Measurements from ENCODE around the gene LSM2.

LSM2 gene

DNA sequence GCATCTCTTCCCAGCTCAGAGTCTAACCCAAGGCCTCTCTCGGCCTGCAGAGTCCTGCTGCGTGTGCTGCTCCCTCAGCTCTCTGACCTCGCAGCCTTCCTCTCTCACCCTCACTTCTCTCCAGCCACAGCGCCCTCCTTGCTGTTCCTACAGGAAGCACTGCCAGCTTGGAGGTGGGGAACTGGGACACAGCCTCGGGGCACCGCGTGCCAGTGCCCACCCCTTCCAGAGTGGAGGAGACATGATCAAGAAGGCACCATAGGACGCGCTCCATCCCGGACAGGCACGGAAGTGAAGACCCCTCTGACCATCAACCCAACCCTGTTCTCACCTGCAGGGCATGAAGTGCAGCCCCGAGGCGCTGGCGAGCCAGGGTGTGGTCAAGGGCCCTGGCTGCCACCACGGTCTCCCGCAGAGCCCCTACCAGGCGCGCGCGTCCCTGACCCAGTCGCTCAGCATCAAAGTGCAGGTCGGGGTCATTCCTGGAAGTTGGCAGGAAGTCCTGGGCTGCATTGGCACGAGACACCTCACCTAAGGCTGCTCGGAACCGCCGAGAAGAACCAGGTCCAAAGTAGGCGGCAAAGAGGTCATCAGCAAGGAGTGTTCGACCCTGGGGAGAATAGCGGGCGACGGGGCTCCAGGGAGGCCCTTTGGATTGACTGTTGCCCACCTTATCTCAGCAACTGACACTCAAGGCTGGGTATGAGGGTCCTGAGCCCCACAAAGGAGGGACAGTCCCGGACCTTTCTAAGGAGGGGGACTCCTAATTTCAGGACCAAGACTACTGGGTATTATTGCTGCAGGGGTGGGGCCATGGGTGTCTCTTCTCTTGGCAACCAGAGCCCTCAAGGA is 30.9 kb downstream of the LSM2 start:
- no peak for DNase-seq

DNA sequence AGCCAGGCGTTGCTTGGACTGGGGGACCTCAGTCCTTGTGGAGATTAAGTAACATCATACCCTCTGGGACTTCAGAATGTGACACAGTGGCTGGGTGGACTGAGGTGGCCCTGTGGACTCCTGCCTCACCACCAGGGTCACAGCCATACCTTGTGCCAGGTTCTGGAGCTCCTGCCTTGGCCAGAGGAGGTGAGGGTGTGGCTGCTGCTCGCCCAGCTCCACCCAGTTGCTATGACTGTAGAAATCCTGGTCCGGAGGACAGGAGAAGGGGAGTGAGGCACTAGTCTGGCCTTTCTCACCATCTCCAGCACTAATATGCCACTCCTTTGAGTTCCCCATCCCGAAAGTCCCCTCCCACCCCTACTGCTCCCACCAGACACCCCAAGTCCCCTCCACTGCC is 31.6 kb downstream of the LSM2 start:
- DNase-seq: no peak

DNA sequence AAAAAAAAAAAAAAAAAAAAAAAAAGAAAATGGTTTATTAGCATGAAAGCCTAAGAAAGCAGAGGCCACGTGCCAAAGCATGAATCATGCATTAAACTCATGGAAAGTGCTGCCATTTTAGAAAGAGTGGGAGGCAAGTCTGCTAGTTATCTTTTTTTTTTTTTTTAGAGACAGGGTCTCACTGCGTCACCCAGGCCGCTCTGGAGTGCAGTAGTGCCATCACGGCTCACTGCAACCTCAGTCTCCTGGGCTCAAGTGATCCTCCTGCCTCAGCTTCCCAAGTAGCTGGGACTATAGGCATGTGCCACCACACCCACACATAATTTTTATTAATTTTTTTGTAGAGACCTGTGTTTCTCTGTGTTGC is 34.8 kb downstream of the LSM2 start:
- no peak for DNase-seq

DNA sequence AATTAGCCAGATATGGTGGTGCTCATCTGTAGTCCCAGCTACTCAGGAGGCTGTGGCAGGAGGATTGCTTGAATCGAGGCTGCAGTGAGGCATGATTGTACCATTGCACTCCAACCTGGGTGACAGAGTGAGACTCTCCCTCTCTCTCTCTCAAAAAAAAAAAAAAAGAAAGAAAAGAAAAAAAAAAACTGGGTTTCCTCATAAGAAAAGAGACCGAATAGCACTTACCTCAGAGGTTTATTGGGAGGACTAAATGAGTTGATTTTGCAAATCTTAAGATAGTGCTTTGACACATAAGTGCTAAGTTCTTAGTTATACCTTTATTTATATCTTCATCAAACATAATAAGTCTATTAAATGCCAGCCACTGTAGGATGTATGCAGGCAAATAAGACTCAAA is 35.9 kb downstream of the LSM2 start:
- DNase-seq: no peak

DNA sequence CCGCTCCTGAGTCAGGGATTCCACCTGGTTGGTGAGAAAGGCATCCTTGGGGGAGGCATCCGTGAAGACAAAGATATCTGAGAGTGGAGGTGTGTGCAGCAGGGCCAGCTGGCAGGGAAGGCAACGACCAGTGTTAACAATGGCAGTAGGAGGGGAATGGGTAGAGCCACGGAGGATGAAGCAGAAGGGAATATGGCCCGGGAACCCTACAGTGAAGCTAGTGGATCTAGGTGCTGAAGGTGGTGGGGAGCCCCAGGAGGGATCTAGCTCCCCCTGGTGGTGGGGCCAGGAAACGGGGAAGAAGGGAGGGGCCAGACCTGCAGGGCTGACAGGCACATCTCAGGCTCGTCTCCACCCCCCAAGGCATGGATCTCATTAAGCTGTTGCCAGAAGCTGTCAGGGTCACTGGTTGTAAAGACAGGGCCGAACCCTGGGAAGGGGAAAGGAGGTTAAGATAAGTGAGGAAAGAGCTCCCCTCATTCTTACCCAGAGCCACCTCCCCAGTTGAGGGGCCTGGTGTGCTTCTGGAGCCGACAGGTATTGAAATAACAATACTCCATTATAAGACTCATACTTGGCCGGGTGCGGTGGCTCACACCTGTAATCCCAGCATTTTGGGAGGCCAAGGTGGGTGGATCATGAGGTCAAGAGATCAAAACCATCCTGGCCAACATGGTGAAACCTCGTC is 36.9 kb downstream of the LSM2 start:
- no peak for DNase-seq

DNA sequence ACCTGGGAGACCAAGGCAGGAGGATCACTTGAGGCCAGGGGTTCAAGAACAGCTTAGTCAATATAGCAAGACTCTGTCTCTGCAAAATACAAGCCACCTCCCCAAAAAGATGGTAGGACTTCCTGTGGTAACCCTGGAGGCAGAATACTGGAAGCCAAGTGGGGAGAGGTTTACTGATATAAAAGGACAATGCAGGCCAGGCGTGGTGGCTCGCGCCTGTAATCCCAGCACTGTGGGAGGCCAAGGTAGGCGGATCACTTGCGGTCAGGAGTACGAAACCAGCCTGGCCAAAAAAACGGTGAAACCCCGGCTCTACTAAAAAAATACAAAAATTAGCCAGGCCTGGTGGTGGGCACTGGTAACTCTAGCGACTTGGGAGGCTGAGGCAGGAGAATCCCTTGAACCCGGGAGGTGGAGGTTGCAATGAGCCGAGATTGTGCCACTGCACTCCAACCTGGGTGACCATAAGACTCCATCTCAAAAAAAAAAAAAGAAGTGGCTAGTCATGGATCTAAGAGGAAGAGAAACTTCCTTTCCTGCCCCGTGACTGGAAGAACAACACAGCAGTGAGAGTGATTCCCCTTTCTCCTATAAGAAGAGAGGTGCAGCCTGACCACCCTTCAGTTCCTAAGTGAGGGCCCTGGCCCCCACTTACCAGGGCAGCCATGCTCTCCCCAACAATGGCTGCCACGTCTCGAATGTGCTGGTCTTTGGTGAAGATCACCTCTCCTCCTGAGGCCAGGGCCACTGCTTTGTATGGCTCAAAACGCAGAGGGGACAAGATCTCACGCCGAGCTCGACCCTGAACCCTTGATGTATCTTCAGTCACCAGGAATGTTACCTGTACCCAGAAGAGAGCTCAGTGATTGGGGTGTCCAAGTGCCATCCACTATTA is 38.2 kb downstream of the LSM2 start:
- no peak for DNase-seq

DNA sequence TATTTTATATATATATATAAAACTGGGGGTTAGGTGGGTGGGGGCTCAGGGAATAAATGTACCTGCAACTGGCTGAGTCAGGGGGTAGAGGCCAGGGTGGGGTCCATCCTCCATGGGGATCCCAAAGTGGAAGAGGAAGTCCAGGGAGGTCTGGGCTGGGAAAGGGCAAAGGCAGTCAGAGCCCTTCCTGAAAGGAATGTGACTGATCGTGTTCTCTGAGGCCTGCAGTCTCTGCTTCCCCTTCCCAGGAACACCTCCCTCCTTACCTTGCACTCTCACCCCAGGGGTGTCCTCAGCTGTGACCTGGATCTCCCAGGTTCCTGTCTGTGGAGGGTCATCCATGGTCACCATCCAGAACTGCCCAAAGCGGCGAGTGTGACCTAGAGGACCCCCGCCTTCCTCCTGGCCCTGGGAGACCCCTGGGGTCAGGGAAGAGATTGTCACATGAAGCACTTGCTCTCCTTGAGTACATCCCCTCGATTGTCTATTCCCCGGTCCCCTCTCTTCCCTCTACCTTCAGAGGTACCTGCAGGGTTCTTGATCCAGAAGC is 39.6 kb downstream of the LSM2 start:
- DNase-seq: no peak

DNA sequence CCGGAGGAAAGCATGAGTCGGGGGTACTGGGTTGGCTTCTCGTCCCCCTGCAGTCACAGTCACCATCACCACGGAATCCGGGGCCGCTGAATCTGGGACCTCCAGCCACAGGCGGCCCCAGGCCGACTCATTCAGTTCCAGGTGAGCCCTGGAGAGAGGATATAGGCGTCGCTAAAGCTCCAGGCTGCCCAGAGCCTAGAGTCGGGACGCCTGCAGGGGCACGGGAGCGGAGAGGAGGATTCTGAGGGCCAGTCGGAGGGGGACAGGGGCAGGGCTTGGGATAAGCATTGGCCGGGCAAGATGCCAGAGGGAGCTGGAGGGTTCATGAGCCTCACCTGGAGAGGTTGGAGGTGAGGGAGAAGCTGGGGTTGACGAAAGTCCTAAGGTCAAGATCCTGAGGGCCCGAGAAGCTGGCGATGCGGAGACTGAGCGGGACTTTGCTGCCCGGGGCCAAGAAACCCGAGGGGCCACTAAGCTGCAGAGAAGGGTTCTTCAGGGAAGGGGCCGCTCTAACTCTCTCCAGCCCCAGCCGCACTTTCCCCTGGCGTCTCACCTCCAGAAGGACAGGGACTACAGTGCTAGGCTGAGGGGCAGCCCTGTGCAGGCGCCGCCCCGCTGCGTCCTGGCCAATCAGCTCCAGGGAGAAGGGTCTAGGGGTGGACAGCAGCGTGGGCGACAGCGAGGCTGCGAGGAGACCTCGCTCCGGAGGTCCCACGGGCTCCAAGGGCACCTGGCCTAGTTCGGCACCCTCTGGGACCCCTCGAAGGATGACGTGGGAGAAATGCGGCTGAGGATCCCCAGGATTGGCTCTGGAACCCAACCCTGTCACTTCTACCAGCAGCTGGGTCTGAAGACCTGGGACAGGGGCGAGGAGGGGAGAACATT is 40.6 kb downstream of the LSM2 start:
- no peak for DNase-seq

DNA sequence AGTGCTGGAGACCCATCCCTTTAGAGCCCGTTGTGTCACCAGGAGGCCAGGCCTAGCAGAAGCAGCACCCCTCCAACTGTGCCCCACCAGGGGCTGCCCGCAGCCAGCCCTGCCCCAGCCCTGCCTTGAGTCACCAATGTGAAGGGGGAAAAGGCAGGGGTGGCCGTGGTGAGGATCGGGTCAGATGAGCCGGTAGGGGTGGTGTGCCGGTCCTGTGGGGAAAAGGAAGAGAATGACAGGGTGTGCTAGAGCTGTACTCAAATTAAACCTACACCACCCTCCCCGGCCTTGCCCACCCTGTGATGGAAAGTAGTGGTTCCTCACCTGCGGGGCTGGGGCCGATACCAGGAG is 41.2 kb downstream of the LSM2 start:
- DNase-seq: no peak

DNA sequence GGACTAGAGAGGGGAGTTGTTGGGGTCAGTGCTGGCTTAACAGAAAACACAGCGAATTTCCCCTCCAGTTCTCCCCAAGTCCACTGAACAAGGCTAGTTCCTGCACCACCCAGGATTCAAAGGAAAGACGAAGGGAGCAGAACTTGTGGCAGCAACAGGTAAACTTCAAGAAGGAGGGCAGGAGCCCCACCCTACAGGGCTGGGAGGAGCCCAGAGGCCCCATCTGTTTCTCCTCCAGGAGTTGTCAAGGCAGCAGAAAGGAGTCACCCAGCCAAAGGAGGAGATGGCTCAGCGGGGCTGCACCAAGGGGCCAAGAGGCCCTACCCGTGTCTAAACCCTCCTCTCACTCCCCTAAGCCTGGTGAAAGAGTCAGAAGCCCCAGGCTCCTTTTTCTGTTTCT is 42.6 kb downstream of the LSM2 start:
- DNase-seq: no peak

DNA sequence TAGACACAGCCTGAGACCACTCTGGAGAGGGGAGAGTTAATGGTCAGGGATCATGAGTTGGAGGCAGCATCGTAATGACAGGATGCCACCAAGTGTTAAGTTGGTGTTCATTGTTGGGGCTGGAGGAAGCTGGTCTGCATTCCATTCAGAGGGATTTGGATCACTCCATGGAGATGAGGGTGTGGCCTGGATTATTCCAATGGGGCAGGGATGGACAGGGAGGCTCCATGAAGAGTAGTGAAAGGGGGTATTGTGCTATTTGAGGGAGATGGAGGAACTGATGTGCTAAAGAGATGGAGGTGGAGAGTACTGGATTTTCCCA is 43.2 kb downstream of the LSM2 start:
- no peak for DNase-seq

DNA sequence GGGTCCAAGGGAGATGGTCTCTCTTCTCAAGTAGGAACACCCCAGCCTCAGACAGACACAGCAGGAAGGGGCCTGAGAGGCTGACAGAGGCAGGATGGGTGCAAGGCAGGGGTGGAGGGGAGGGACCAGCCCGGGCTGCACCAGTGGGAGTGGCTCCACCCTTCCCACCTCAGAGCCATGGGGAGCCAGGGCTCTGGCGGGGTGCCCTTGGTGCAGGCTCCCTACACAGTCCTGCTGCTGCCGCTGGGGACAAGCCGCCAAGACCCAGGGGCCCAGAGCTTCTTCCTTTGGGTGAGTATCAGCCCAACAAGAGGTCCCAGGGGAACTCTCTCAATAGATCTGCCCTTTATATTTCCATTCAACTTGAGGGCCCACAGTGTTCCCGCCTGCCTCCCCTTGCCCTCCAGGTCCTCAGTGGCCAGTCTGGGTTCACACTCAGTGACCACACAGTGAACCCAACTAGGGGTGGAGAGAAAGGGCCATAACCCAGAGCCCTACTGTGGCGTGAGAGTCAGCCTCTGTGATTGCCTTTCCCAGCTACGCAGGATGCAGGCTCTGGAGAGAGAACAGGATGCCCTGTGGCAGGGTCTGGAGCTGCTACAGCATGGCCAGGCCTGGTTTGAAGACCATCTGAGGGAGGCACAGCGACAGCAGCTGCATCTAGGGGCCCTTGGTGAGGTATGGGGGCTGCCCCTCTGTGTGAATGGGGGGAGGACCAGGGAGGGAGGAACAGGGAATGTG is 43.7 kb downstream of the LSM2 start:
- DNase-seq: no peak

DNA sequence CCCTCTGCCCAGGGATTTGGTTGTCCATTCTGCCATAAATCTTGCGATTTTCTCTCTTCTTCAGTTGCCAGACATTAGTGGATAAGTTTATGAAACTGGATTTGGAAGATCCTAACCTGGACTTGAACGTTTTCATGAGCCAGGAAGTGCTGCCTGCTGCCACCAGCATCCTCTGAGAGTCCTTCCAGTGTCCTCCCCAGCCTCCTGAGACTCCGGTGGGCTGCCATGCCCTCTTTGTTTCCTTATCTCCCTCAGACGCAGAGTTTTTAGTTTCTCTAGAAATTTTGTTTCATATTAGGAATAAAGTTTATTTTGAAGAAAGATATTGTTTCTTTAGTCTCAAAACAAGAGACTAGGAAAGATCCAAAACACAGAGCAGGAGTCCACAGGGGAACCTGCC is 44.4 kb downstream of the LSM2 start, which contains the start of gene SAPCD1:
Gene SAPCD1, plus strand, starts transcription at position 301 of the 400 bp plus-strand sequence. CDS start 399 bp downstream, outside the sequence.
- DNase-seq: no peak

DNA sequence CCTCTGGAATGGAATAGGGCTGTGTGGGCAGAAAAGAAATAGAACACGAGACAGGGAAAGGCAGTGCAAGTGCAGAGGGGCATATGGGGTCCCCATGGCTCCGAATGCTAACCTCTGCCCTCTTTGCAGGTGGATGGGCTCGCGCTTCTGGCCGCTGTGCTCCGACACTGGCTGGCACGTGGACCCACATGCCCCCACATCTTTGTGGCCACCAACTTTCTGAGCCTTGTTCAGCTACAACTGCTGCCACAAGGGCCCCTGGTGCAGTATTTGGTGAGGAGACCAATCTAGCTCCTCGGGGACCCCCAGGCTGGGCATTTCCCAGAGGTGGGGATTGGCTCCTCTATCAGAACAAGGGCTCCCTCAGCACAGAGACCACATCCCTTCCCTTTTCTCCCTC is 45.4 kb downstream of the LSM2 start:
- DNase-seq: no peak

DNA sequence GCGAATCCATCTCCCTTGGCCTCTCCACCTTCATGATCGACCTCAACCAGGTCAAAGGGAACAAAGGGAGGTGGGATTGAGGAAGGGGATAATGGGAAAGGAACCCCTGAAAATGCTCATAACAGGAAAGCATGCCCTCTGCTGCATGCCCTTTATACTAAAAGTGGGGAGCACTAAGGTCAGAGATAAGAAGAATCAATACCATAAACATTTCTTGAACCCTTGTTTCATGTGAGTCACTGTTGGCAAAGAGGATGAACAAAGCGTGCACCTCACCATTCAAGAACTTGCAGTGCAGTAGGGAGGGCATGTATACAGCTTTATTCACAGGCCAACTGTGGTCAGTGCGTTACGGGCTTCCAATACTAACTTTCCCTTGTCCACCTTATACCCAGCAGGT is 46.0 kb downstream of the LSM2 start:
- no peak for DNase-seq

DNA sequence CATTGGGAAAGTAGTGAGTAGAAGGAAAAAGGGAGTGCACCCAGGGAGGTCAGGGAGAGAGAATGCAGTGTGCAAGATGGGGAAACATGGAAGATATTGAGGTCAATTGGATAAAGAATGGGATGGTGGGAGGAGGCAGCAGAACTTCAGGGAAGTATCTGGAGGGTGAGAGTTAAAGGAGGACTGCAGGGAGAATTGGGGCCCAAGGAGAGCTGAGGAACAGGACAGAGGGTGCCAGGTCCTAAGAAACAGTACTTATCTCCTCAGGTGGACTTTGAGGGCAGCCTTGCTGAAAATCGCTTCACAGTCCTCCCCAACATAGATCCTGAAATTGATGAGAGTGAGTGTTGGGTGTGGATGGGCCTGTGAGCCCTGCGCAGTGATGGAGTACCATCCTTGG is 48.5 kb downstream of the LSM2 start:
- DNase-seq: no peak

DNA sequence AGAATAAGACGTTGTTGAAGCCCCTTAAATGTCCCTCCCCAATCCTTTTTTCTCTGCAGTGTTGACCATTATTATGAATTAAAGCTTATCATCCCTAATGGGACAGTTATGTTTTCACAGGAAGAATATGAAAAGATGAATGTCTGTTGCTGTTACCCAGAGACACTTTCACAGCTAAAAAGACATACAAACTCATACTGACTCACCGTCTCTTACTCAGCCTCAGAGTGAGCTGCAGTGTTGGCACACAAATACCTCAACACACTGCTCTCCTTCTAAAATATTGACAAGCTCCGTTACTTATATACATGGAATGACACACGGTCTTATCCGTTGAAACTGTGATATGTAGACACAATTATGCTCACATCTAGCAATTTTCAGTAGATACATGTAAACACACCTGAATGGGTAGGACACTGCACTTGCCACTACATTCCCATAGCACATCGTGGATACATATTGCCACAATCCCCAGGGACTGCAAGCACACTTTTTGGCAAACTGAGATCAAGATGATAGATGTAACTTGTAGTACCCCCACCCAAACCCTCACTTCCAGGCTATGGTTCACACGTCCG is 53.9 kb downstream of the LSM2 start:
- no peak for DNase-seq

DNA sequence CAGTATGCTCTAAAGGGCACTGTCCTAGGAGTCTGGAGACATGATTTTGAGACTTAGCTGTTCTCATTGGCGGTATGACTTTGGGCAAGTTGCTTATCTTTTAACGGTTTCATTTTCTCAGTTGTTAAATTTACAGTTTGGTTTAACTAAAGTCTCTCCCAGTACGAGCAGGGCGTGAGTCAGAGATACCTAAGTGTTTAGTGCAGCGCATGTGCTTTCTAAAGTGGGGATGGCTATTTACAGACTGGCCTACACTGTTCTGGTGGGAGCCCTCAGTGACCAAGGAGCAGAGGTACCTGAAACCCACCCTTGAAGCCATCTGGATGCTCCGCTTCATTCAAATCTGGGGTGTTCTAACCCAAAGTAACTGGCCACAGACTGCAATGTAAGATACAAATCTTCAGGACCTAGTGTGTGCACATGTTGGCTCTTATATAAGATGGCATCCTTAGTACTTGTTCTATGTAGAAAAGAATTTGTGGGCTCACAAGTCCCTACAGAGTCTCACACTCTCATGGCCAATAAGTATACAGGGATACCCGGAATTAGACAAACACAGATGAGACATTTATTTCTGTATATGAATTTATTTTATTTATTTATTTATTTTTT is 56.2 kb downstream of the LSM2 start:
- DNase-seq: no peak

DNA sequence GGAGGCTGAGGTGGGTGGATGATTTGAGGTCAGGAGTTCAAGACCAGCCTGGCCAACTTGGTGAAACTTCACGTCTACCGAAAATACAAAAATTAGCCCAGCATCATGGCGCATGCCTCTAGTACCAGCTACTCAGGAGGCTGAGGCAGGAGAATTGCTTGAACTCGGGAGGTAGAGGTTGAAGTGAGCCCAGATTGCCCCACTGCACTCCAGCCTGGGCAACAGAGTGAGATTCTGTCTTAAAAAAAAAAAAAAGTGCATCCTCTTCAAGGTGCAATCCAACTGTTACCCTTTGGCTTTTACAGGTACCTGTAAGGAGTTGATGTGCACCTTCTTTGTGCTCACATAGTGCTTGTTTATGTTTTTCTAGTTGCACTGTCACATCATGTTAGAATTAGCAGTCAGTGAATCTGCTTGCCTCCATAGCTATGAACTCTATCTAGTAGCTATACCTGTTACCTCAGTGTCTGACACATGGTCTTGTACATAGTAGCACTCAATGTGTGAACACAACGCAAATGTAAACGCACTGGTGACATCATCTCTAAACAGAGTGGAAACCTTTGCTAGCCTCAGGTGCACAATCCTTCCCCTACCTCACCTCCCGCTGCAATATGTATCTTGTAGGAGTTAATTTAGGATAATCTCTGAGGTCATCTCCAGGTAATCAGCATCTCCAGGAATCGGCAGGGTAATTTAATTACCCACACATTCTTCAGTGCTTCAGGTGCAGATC is 57.3 kb downstream of the LSM2 start:
- DNase-seq: no peak

Data from NCI-H1417 treated with DMSO at 0.1 percent for 48 hours (cell line).